Naive thymus-derived CD4-positive, alpha-beta T cell (primary cell): ENCODE data around the gene SVIL. TPM values are rescaled to one million over a fixed set of nuclear protein-coding genes. Genes with fewer than 3 reads are reported as not detected.
"Not testable (repeated sequence)": the region's sequence is repeated elsewhere in the genome, so short reads cannot be mapped to it uniquely, and the experiment has no call there.

Source experiments
- ATAC-seq: fragments of 150-1000 bp; cut with Tn5 transposase; 2 replicates; pipeline ENCODE4 v1.10.0; 2021; ENCODE audit warnings: mild to moderate bottlenecking, moderate library complexity
- CTCF ChIA-PET: fragments of 350-600 bp; sonication (Branson Sonifier 250); formaldehyde crosslinking; loops from one replicate; lab custom pipeline; 2021; ENCODE audit warnings: antibody characterized with exemption; lab: Charles Lee
- POLR2A ChIA-PET: fragments of 350-600 bp; sonication (Branson Sonifier 250); formaldehyde crosslinking; loops from one replicate; lab custom pipeline; 2021; ENCODE audit warnings: antibody characterized with exemption, inconsistent platforms; lab: Charles Lee
- DNase-seq, 9 donors: peaks; one replicate each; pipeline versions ENCODE4 v3.0.0 to v3.0.0-alpha.2; 2020 to 2022; ENCODE audit warnings: mixed read lengths in 1 of 9
- H3K27ac ChIP-seq: one replicate; pipeline ENCODE4 v1.7.0; 2013; ENCODE audit warnings: mild to moderate bottlenecking, low read depth, low read length, moderate library complexity
- H3K27me3 ChIP-seq, 2 donors: one replicate each; pipeline ENCODE4 v1.7.0; 2013; ENCODE audit warnings: low read length in 2 of 2, mild to moderate bottlenecking in 2 of 2, moderate library complexity in 2 of 2; ENCODE audit not compliant: control insufficient read depth in 2 of 2, insufficient read depth in 2 of 2
- H3K36me3 ChIP-seq, 3 experiments: 1 replicate in 2 of 3; 2 replicates in 1 of 3; pipeline ENCODE4 v1.7.0; 2013; ENCODE audit warnings: low read length in 3 of 3, mild to moderate bottlenecking in 3 of 3, moderate library complexity in 1 of 3; ENCODE audit not compliant: insufficient read depth in 3 of 3, control insufficient read depth in 2 of 3
- H3K4me1 ChIP-seq, 2 donors: one replicate each; pipeline ENCODE4 v1.7.0; 2013; ENCODE audit warnings: low read length in 2 of 2, mild to moderate bottlenecking in 2 of 2, moderate library complexity in 1 of 2; ENCODE audit not compliant: control insufficient read depth in 2 of 2, insufficient read depth in 2 of 2
- H3K4me3 ChIP-seq: 2 replicates; pipeline ENCODE4 v1.7.0; 2013; ENCODE audit warnings: mild to moderate bottlenecking, low read length
- H3K9me3 ChIP-seq, 3 experiments: 1 replicate in 2 of 3; 2 replicates in 1 of 3; pipeline ENCODE4 v1.7.0; 2013; ENCODE audit warnings: low read length in 3 of 3; ENCODE audit not compliant: control insufficient read depth in 2 of 3
- H3K27ac Mint-ChIP-seq, 9 donors: one replicate each; pipeline ENCODE4 v1.8.0; 2020 to 2022; ENCODE audit warnings: mixed read lengths in 9 of 9, mild to moderate bottlenecking in 8 of 9, moderate library complexity in 5 of 9, inconsistent platforms in 2 of 9
- H3K27me3 Mint-ChIP-seq, 5 donors: one replicate each; pipeline ENCODE4 v1.8.0; 2021 to 2022; ENCODE audit warnings: mixed read lengths in 5 of 5, mild to moderate bottlenecking in 1 of 5
- H3K36me3 Mint-ChIP-seq, 5 donors: one replicate each; pipeline ENCODE4 v1.8.0; 2020 to 2022; ENCODE audit warnings: mixed read lengths in 5 of 5, mild to moderate bottlenecking in 3 of 5, inconsistent platforms in 1 of 5
- H3K4me1 Mint-ChIP-seq, 7 donors: one replicate each; pipeline ENCODE4 v1.8.0; 2020 to 2022; ENCODE audit warnings: mixed read lengths in 7 of 7, mild to moderate bottlenecking in 3 of 7, inconsistent platforms in 1 of 7
- H3K4me3 Mint-ChIP-seq, 10 donors: one replicate each; pipeline ENCODE4 v1.8.0; 2020 to 2022; ENCODE audit warnings: mild to moderate bottlenecking in 10 of 10, mixed read lengths in 10 of 10, moderate library complexity in 6 of 10, inconsistent platforms in 2 of 10
- H3K9me3 Mint-ChIP-seq, 11 donors: one replicate each; pipeline ENCODE4 v1.8.0; 2020 to 2022; ENCODE audit warnings: mixed read lengths in 11 of 11, mild to moderate bottlenecking in 4 of 11, inconsistent platforms in 1 of 11, moderate library complexity in 1 of 11
- intact Hi-C, 2 donors: fragments of 100-400 bp; cut with micrococcal nuclease; formaldehyde crosslinking; loops; one replicate each; pipeline ENCODE4 v1.15.1; 2023
- polyA plus RNA-seq, 2 donors: library from polyadenylated mRNA; unstranded; fragments of 300-500 nt; fragmentation: Illumina TruSeq; gene quantifications; one replicate each; pipeline ENCODE4 v1.2.3, GENCODE V29; 2021
- total RNA-seq, 6 experiments: library from RNA in 5 of 6; stranded (reverse) in 5 of 6; gene quantifications; 1 replicate in 5 of 6; 2 replicates in 1 of 6; pipeline ENCODE4 v1.2.3 and lab custom pipeline; 2021 to 2026

SVIL gene
- total and polyA plus RNA-seq, 7 experiments from 2014 or later: 8.7 to 48.9 (median 20.3) TPM

DNA sequence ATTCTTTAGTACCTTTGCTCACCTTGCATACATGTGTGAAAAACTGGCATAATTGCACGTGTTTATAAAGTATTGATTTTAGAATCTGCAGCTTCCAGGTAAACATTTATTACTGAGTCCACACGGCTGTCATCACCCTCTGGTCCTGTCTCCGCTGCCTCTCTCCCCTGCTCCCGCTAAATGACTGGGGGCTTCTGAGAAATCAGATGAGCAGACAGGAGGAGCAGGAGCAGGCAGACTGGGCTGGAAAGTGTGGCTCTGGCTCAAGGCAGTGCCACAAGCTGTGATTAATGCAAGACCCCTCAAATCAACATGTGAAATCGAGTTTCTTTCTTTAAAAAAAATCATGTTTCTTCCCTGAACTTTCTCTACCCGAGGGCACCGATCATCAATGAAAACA, 68.6 kb downstream of the SVIL start:
- ATAC-seq, intact Hi-C loops, DNase-seq, H3K4me3 ChIP-seq, H3K27me3 ChIP-seq, H3K27ac ChIP-seq, H3K9me3 ChIP-seq, POLR2A ChIA-PET, H3K9me3 Mint-ChIP-seq, H3K27ac Mint-ChIP-seq, H3K36me3 ChIP-seq, CTCF ChIA-PET, H3K4me1 ChIP-seq, H3K4me3 Mint-ChIP-seq, H3K27me3 Mint-ChIP-seq: not testable (repeated sequence)
- Mint-ChIP-seq H3K36me3 (peaks cover 0 to 54% (median 15%) of the 10 kb centered on the region in 5 donors), H3K4me1 (peaks cover 0 to 11% (median 5%) of the 10 kb centered on the region in 7 donors)

DNA sequence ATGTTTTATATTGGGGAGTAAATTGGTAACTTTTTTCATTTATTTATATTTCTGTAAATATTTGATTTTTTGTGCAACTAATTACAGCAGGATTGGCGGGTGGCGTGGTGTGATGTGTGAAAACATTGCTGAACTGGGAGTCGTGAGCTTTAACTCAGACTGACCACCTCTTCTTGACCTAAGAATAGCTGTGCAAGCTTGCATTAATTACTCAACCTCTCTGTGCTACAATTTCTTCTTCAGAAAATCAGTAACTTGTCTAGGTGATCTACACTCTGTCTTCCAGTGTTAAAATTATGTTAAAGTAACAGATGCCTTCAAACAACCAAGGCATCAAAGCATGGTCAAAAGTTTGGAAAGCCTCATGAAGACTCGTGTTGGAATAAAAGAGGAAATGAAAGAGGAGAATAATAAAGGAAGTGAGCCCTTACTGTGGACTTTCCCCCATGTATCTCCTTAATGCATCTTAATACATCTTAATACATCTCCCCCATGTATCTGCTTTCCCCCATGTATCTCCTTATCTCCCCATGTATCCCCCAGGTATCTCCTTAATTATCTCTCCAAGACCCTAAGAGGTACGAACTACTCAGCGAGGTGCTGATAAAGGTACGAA, 71.2 kb downstream of the SVIL start:
- H3K4me1 Mint-ChIP-seq: peaks cover 0 to 17% (median 5%) of the 10 kb centered on the region in 7 donors
- H3K27me3 ChIP-seq: no peaks in the 10 kb centered on the region
- intact Hi-C loops: no loop called here
- H3K36me3 Mint-ChIP-seq: peaks cover 0 to 49% (median 13%) of the 10 kb centered on the region in 5 donors
- peak; percentile 54 for ATAC-seq
- POLR2A ChIA-PET: interaction anchor here (0.7 kb wide), 1 partner anchor 171 kb away, joined by 3 read pairs; no protein-coding TSS in a partner anchor
- H3K27ac Mint-ChIP-seq: no peak overlapping the region
- no peak overlapping the region for H3K4me3 Mint-ChIP-seq
- no peak for DNase-seq
- CTCF ChIA-PET: no interaction called here
- H3K4me1 ChIP-seq: no peaks in the 10 kb centered on the region
- H3K36me3 ChIP-seq: peaks cover 0 to 5% (median 0%) of the 10 kb centered on the region in 3 experiments
- no peaks in the 10 kb centered on the region for H3K9me3 Mint-ChIP-seq
- no peaks in the 10 kb centered on the region for H3K27me3 Mint-ChIP-seq
- no peaks in the 10 kb centered on the region for H3K9me3 ChIP-seq
- no peak overlapping the region for H3K27ac ChIP-seq
- no peak overlapping the region for H3K4me3 ChIP-seq

DNA sequence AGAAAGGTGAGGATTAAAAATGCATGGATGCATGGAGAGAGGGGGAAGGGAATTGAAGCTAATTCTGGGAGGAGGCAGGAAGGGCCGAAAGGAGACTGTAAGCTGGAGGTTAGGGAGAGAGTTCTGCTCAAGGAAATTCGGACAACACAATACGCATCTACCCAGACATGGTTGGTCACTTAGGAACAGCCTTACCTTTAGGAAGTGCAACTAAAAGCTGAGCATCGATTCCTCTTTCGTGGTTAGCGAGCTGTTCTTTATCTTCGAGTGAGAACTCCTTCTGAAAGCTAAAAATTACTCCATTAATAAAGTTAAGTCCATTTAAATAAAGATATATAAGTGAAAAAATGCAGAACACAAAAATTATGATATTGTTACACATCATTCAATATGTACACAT, 71.8 kb downstream of the SVIL start:
- H3K4me3 ChIP-seq, H3K27ac Mint-ChIP-seq, DNase-seq, H3K27ac ChIP-seq, intact Hi-C loops, H3K4me3 Mint-ChIP-seq, H3K27me3 Mint-ChIP-seq, H3K9me3 Mint-ChIP-seq, H3K4me1 ChIP-seq, H3K27me3 ChIP-seq, CTCF ChIA-PET, H3K9me3 ChIP-seq, H3K36me3 ChIP-seq: not testable (repeated sequence)
- Mint-ChIP-seq H3K36me3 (peaks cover 0 to 47% (median 10%) of the 10 kb centered on the region in 5 donors), H3K4me1 (peaks cover 0 to 17% (median 4%) of the 10 kb centered on the region in 7 donors)
- POLR2A ChIA-PET: interaction anchor here (0.7 kb wide), 1 partner anchor 171 kb away, joined by 3 read pairs; no protein-coding TSS in a partner anchor
- ATAC-seq: peak; percentile 54

DNA sequence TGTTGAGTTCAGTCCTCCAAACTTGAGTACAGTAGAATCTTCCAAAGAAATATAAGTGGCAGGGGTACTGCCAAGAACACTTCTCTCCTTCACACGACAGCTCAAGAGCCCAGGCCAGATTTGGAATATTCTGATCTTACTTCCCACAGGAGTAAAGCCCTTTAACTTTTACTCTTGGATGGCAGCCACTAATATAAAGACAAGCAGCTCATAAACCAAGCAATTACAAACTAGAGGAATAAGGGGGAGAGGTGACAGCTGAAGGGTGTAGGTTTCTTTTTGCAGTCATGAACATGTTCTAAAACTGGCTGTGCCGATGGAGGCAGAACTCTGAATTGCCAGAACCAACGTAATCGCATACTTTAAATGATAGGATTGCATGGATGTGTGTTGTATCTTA, 74.8 kb downstream of the SVIL start:
- CTCF ChIA-PET: no interaction called here
- intact Hi-C loops: no loop called here
- Mint-ChIP-seq H3K4me3 (no peak overlapping the region), H3K9me3 (no peaks in the 10 kb centered on the region), H3K27ac (peak overlapping the region in 1 of 9 donors; percentile 9), H3K36me3 (peaks cover 0 to 35% (median 10%) of the 10 kb centered on the region in 5 donors), H3K4me1 (peaks cover 0 to 11% (median 0%) of the 10 kb centered on the region in 7 donors), H3K27me3 (no peaks in the 10 kb centered on the region)
- ATAC-seq: no peak
- no peak overlapping the region for H3K27ac ChIP-seq
- POLR2A ChIA-PET: no interaction called here
- no peaks in the 10 kb centered on the region for H3K9me3 ChIP-seq
- peaks cover 0 to 5% (median 0%) of the 10 kb centered on the region in 3 experiments for H3K36me3 ChIP-seq
- no peak for DNase-seq
- no peak overlapping the region for H3K4me3 ChIP-seq
- H3K27me3 ChIP-seq: no peaks in the 10 kb centered on the region
- no peaks in the 10 kb centered on the region for H3K4me1 ChIP-seq

DNA sequence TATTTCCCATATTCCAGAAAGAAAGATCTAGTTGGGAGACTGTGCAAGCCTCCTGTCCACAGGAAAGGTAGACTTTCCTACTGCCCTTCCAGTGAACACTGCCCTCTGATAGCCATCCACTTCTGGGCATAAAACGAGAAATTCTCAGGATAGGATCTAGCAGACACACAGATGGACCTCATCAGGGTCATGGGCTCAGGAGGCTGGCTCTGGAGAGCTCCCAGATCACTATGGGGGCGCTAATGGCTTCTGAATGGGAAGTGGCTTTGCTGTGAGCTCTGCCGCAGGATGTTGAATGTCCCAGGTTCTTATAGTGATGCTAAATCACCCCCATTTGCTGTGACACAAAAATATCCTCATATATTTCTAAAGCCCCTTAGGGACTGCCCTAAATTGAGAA, 77.1 kb downstream of the SVIL start:
- POLR2A ChIA-PET: no interaction called here

DNA sequence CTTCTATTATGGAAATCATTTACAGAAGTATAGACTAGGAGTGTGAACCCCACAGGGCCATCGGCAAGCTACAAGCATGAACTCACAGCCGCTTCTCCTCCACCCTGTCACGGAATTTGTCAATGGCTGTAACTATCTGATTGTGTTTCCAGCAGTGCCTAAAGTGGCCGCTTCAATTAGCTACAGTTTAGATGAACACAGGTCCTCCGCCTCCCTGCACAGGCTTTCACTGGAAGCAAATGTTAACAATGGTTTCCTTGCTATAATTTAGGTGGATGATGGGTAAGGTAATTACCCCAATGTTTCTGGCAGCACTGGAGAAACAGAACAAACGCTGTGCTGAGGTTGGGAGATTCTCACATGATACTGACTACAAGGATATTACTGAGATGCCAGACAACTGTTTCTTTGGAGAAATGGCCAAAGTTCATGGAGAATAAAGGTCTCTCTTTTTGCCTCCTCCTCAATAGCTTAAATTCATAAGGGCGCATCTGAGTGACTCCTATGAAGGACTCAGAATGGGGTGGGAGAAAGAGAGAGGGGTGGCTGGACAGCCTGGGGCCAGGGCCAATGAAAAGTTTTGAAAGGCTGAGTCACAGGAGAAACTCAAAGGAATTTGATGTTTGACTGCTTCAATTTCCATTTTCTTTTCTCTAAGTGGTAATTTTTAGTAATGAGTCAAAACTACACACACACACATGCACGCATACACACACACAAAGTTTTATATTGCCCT, 78.9 kb downstream of the SVIL start:
- Mint-ChIP-seq H3K4me3 (no peak overlapping the region), H3K27ac (peak overlapping the region in 1 of 9 donors; percentile 18), H3K4me1 (peaks cover 0 to 22% (median 0%) of the 10 kb centered on the region in 7 donors), H3K27me3 (no peaks in the 10 kb centered on the region), H3K36me3 (peaks cover 5 to 32% (median 21%) of the 10 kb centered on the region in 5 donors), H3K9me3 (peaks cover 0 to 1% (median 0%) of the 10 kb centered on the region in 11 donors)
- intact Hi-C loops: no loop called here
- Histone ChIP-seq H3K4me1 (no peaks in the 10 kb centered on the region), H3K9me3 (no peaks in the 10 kb centered on the region), H3K27me3 (no peaks in the 10 kb centered on the region), H3K36me3 (peaks cover 0 to 24% (median 4%) of the 10 kb centered on the region in 3 experiments), H3K27ac (no peak overlapping the region), H3K4me3 (no peak overlapping the region)
- ChIA-PET CTCF (no interaction called here), POLR2A (no interaction called here)
- ATAC-seq (no peak), DNase-seq (no peak)

More for the DNA sequence above, 77.1 kb downstream of the SVIL start:
- intact Hi-C loops: no loop called here
- no peak for ATAC-seq
- Mint-ChIP-seq H3K9me3 (no peaks in the 10 kb centered on the region), H3K4me3 (no peak overlapping the region), H3K4me1 (peaks cover 0 to 22% (median 0%) of the 10 kb centered on the region in 7 donors), H3K27me3 (no peaks in the 10 kb centered on the region), H3K36me3 (peaks cover under 1 to 34% (median 16%) of the 10 kb centered on the region in 5 donors), H3K27ac (no peak overlapping the region)
- no peaks in the 10 kb centered on the region for H3K27me3 ChIP-seq
- peaks cover 0 to 9% (median 0%) of the 10 kb centered on the region in 3 experiments for H3K36me3 ChIP-seq
- no peaks in the 10 kb centered on the region for H3K9me3 ChIP-seq
- H3K4me3 ChIP-seq: no peak overlapping the region
- CTCF ChIA-PET: no interaction called here
- no peaks in the 10 kb centered on the region for H3K4me1 ChIP-seq
- no peak for DNase-seq
- no peak overlapping the region for H3K27ac ChIP-seq
